C4-2B (cell line): Measurements from ENCODE around the gene GANAB.
A peak's percentile ranks its signal among the peaks of the same experiment; 100 is the strongest.

Source experiments
- H3K27ac ChIP-seq: fragments of 450-650 bp; 2 replicates; pipeline ENCODE4 v1.5.1; 2017
- ZFX ChIP-seq: fragments of 450-650 bp; IDR thresholded peaks from 2 replicates; pipeline ENCODE4 v1.6.1; 2017
- TF ChIP-seq, protein P1 (sequence below): fragments of 450-650 bp; conservative IDR thresholded peaks from 2 replicates; pipeline ENCODE4 v1.5.1; 2017; ENCODE audit warnings: mild to moderate bottlenecking

Gene GANAB

DNA sequence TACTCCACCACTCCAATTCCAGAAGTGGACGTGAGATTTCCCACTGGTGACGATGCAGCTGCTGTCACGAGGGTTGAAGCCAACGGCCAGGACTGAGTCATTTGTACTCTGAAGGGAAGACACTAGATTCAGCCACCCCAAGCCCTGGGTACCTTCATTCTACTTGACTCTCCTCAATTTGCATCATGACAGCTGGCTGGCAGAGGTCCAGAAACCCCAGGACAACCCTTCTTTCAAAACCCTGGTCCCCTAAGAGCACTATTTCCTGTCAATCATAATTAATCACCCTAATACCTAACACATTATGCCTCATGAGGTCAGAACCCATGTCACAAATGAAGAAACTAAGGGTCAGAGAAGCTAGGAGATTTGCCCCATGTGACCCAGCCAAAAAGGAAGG, 38.7 kb downstream of the GANAB start:
- TF ChIP-seq, protein P1, sequence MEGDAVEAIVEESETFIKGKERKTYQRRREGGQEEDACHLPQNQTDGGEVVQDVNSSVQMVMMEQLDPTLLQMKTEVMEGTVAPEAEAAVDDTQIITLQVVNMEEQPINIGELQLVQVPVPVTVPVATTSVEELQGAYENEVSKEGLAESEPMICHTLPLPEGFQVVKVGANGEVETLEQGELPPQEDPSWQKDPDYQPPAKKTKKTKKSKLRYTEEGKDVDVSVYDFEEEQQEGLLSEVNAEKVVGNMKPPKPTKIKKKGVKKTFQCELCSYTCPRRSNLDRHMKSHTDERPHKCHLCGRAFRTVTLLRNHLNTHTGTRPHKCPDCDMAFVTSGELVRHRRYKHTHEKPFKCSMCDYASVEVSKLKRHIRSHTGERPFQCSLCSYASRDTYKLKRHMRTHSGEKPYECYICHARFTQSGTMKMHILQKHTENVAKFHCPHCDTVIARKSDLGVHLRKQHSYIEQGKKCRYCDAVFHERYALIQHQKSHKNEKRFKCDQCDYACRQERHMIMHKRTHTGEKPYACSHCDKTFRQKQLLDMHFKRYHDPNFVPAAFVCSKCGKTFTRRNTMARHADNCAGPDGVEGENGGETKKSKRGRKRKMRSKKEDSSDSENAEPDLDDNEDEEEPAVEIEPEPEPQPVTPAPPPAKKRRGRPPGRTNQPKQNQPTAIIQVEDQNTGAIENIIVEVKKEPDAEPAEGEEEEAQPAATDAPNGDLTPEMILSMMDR: no peak
- TF ChIP-seq ZFX: no peak
- no peak overlapping the region for H3K27ac ChIP-seq

DNA sequence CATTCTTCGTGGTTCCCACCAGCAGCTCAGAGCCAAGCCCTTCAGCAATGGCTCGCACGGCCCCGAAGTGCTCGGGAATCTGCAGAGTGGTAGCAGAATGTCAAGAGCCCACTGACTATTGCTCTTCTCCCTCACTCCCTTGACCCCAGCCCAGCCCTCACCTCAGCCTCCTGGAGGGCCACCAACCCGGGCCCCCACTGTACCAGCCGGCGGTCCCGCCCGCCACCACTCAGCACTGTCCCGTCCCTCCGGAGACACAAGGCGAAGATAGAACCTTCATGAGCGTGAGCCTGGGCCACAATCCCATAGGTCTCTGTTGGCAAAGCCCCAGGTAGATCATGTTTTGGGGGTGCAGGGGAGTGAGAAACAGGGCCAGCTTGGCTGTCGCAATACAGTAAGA, 40.5 kb downstream of the GANAB start:
- no peak for TF ChIP-seq ZFX
- TF ChIP-seq, protein P1: no peak
- H3K27ac ChIP-seq: no peak overlapping the region

DNA sequence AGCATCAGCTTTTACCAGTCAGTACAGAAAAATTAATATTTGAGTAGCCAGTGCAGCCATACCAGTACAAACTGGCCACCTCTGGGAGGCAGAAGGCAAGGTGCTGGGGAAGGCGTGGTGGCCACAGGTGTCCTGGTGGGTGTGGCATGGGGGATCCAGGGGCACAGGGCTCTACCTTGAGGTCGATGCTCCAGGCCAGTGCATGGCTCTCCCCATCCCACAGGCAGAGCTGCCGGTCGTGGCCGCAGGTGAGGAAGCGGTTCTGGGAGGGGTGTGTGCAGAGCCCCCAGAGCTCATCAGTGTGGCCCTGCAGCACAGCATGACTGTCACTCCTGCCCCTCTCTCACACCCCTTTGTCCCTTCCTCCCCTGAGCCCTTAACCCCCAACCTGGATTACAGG, 40.9 kb downstream of the GANAB start:
- TF ChIP-seq, protein P1: no peak
- TF ChIP-seq ZFX: no peak
- H3K27ac ChIP-seq: no peak overlapping the region

DNA sequence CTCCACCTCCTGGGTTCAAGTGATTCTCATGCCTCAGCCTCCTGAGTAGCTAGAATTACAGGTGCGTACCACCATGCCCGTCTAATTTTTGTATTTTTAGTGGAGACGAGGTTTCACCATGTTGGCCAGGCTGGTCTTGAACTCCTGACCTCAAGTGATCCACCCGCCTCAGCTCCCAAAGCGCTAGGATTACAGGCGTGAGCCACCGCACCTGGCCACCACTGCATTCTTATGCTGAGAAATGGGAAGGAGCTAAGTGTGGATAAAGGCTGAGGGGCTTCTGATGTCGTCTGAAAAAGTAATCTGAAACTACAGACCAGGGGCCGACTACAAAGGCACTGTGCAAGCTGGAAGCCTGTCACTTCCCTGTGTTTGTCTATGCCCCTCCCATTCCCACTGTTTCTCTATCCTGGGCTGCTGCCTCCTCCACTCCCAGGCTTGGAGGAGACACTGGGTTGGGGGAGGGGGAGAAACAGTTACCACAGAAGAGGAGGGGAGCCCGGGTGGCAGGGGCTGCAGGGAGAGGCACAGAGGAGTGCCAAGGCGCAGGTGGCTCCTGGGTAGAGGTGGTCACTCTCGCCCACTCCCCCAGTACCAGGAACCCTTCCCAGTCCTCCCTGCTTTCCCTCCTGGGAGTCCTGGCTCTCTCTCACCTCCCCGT, 41.8 kb downstream of the GANAB start:
- TF ChIP-seq, protein P1: no peak
- TF ChIP-seq ZFX: no peak
- H3K27ac ChIP-seq: no peak overlapping the region

DNA sequence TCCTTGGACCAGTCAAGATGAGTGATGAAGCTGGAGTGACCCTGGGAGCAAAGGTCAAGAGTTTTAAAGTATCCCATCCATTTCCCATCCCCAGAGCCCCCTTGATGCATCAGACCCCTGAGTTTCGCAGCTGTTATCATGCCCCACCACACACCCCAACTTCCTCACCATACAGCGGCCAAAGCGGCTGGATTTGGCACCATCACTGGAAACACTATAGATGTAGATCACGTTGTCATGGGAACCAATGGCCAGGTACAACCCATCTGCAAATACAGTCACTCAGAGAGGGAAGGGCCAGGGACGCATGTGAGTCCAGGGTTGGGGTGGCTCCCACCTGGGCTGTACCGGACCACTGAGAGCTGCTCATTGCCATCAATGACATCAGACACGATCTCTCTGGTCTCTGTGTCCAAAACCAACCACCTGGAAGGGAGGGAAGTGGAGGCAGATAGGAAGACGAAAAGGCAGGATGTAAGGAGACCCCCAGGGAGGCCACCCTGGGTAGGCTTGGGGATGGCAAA, 42.6 kb downstream of the GANAB start:
- TF ChIP-seq, protein P1: no peak
- TF ChIP-seq ZFX: no peak
- no peak overlapping the region for H3K27ac ChIP-seq

DNA sequence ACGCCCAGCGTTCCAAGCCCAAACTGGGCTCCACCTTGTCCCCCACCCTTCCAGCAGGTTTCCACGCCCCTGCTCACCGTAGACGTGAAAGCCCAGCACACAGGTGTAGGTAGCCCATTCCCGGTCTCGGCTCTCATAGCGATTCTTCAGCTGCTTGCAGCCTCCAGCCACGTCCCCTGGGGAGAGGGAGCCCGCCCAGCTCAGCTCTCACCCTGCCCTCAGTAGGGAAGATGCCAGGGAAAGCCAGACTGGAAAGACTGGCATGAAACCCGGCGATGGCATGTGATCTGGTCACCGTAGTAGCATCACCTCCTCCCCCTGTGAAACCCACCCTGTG, 43.4 kb downstream of the GANAB start:
- H3K27ac ChIP-seq: peak overlapping the region; percentile 100; the same call in 1 of the 2 replicates
- TF ChIP-seq, protein P1: no peak
- TF ChIP-seq ZFX: no peak

DNA sequence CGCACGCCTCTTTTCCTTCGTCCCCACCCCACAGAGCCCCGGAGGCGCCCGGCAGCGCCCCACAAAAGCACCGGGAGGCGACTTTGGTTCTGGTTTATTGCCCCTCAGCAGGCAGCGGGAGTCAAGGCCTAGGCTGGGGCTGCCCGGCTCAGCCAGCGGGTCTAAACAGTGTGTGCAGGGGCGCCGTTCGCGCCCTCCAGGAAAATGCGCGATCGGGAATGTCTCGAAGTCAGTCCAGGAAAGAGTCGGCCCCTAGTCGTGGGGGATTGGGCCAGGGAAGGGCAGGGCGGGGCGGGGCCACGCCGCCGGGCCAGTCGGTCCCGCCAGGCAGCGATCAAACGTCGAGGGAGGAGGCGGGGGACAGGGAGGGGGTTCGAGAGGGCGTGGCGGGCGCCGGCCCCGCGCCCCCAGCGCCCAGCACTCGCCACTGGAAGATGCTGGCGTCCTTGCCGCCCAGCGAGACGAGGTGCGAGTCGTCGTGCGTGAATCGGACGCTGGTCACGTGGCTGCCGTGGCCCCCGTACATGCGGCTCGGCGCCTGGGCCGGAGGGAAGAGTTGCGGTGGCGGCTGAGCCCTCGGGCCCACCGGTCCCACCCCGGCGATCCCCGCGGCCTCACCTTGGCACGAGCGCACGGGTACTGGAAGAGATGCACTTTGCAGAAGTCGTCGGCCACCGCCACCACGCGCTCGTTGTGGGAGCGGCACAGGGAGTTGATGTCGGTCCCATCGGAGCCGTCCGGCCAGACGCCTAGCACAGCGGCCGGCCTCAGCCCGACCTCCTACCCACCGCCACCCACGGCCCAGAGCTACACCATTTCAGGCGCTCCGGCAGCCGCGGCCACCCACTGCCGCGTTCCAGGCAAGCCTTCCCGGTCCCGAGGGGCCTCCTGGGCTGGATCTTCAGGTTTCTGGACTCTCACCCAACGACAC, 44.0 kb downstream of the GANAB start:
- TF ChIP-seq, protein P1: no peak
- TF ChIP-seq ZFX: no peak
- H3K27ac ChIP-seq: peak overlapping the region; percentile 100
